ENCODE results near the gene SUGCT. TPM values are rescaled to one million over a fixed set of nuclear protein-coding genes. Genes with fewer than 3 reads are reported as not detected.
A peak's percentile ranks its signal among the peaks of the same experiment; 100 is the strongest.

SUGCT gene
- polyA plus RNA-seq, 1 of the 3 experiments (the other 2 are of a cell fraction): 53.7 TPM

GRCh38 chr7:40237731-40238130 is 102.9 kb downstream of the SUGCT start:
- Histone ChIP-seq H3K4me3 (ENCODE audit: low read depth in 2 of 2, low read length in 1 of 2) (no peak overlapping the region), H2AFZ (ENCODE audit: low read depth) (no peak overlapping the region), H3K9me2 (no peaks in the 10 kb centered on the region), H4K20me1 (ENCODE audit: insufficient read depth) (no peaks in the 10 kb centered on the region), H3K27me3 (ENCODE audit: insufficient read depth) (no peaks in the 10 kb centered on the region), H3F3A (replicated peaks; ENCODE audit: insufficient read depth) (peaks cover 3% of the 10 kb centered on the region), H3K4me2 (no peak overlapping the region), H3K9ac (no peak overlapping the region), H3K4me1 (ENCODE audit: control insufficient read depth in 1 of 2, insufficient read depth in 2 of 2, low read depth in 1 of 2, low read length in 1 of 2) (peaks cover 0 to 5% of the 10 kb centered on the region in 2 experiments; a peak in 2 of 4 replicates), H3K36me3 (replicated peaks in 1 of 2; ENCODE audit: control insufficient read depth in 1 of 2, insufficient read depth in 2 of 2, low read length in 1 of 2) (no peaks in the 10 kb centered on the region), H3K27ac (ENCODE audit: low read depth in 2 of 2, low read length in 1 of 2) (no peak overlapping the region), H3K79me2 (ENCODE audit: insufficient read depth) (no peaks in the 10 kb centered on the region), H3K9me3 (no peaks in the 10 kb centered on the region)
- ChIA-PET CTCF (interaction anchor here (1.0 to 2.4 kb wide), 2 partner anchors 1467 to 1468 kb away, joined by 4 to 16 read pairs; no protein-coding TSS in a partner anchor), POLR2A (no interaction called here)
- no peak for DNase-seq
- 84% methylated on average over 1 of the region's 1 CpG for WGBS (ENCODE audit: low lambda C conversion rate)
- TF ChIP-seq, protein P1, sequence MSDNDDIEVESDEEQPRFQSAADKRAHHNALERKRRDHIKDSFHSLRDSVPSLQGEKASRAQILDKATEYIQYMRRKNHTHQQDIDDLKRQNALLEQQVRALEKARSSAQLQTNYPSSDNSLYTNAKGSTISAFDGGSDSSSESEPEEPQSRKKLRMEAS (IDR thresholded peaks at IDR 0.05; ENCODE audit: low read depth): no peak
- no peak for TF ChIP-seq MEF2A (IDR thresholded peaks at IDR 0.05; ENCODE audit: borderline replicate concordance, low read depth)
- TF ChIP-seq JUND (IDR thresholded peaks at IDR 0.05): no peak
- TF ChIP-seq, protein P2, sequence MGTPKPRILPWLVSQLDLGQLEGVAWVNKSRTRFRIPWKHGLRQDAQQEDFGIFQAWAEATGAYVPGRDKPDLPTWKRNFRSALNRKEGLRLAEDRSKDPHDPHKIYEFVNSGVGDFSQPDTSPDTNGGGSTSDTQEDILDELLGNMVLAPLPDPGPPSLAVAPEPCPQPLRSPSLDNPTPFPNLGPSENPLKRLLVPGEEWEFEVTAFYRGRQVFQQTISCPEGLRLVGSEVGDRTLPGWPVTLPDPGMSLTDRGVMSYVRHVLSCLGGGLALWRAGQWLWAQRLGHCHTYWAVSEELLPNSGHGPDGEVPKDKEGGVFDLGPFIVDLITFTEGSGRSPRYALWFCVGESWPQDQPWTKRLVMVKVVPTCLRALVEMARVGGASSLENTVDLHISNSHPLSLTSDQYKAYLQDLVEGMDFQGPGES (IDR thresholded peaks at IDR 0.05; ENCODE audit: low read depth, low read length): no peak
- TF ChIP-seq, protein P3, sequence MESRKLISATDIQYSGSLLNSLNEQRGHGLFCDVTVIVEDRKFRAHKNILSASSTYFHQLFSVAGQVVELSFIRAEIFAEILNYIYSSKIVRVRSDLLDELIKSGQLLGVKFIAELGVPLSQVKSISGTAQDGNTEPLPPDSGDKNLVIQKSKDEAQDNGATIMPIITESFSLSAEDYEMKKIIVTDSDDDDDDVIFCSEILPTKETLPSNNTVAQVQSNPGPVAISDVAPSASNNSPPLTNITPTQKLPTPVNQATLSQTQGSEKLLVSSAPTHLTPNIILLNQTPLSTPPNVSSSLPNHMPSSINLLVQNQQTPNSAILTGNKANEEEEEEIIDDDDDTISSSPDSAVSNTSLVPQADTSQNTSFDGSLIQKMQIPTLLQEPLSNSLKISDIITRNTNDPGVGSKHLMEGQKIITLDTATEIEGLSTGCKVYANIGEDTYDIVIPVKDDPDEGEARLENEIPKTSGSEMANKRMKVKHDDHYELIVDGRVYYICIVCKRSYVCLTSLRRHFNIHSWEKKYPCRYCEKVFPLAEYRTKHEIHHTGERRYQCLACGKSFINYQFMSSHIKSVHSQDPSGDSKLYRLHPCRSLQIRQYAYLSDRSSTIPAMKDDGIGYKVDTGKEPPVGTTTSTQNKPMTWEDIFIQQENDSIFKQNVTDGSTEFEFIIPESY (IDR thresholded peaks at IDR 0.05; ENCODE audit: borderline replicate concordance, low read depth): no peak
- no peak for TF ChIP-seq RXRA (IDR thresholded peaks at IDR 0.05; ENCODE audit: borderline replicate concordance, low read depth)
- TF ChIP-seq PBX3 (IDR thresholded peaks at IDR 0.05): no peak

GRCh38 chr7:40239755-40240303 is 105.0 kb downstream of the SUGCT start:
- Histone ChIP-seq H3K4me2 (no peak overlapping the region), H3K9me3 (no peaks in the 10 kb centered on the region), H3K27ac (ENCODE audit: low read depth in 2 of 2, low read length in 1 of 2) (no peak overlapping the region), H3K4me1 (ENCODE audit: control insufficient read depth in 1 of 2, insufficient read depth in 2 of 2, low read depth in 1 of 2, low read length in 1 of 2) (peaks cover 0 to 5% of the 10 kb centered on the region in 2 experiments; a peak in 1 of 4 replicates), H3K27me3 (ENCODE audit: insufficient read depth) (no peaks in the 10 kb centered on the region), H4K20me1 (ENCODE audit: insufficient read depth) (no peaks in the 10 kb centered on the region), H3K9me2 (no peaks in the 10 kb centered on the region), H3K4me3 (ENCODE audit: low read depth in 2 of 2, low read length in 1 of 2) (no peak overlapping the region), H3K79me2 (ENCODE audit: insufficient read depth) (no peaks in the 10 kb centered on the region), H3K36me3 (replicated peaks in 1 of 2; ENCODE audit: control insufficient read depth in 1 of 2, insufficient read depth in 2 of 2, low read length in 1 of 2) (no peaks in the 10 kb centered on the region), H3K9ac (no peak overlapping the region), H3F3A (replicated peaks; ENCODE audit: insufficient read depth) (peaks cover 3% of the 10 kb centered on the region), H2AFZ (ENCODE audit: low read depth) (no peak overlapping the region)
- no peak for TF ChIP-seq CTCF (IDR thresholded peaks at IDR 0.05)
- TF ChIP-seq EP300 (IDR thresholded peaks at IDR 0.05; ENCODE audit: borderline replicate concordance in 1 of 2, low read depth in 1 of 2, low read length in 1 of 2): peak in 1 of 2 experiments; percentile 62; a peak in 2 of 4 replicates
- TF ChIP-seq GATA2 (CRISPR knock-in tag; IDR thresholded peaks at IDR 0.05): peak; percentile 85
- TF ChIP-seq RAD21 (IDR thresholded peaks at IDR 0.05; ENCODE audit: low read length): no peak
- ChIA-PET POLR2A (no interaction called here), CTCF (interaction anchor here (1.0 to 2.4 kb wide), 8 partner anchors 10 to 1492 kb away, joined by 3 to 16 read pairs (median 4); no protein-coding TSS in a partner anchor)
- peak; percentile 58 for DNase-seq
- 76% methylated on average over 7 of the region's 7 CpGs for WGBS (ENCODE audit: low lambda C conversion rate)

Measured in SK-N-SH (cell line).